GM12878 (cell line): ENCODE measurements around the gene ACRBP. TPM values are rescaled to one million over a fixed set of nuclear protein-coding genes. Genes with fewer than 3 reads are reported as not detected.

ENCODE experiments used
- ATAC-seq: fragments of 200-7000 bp; cut with Tn5 transposase; 3 replicates; pipeline ENCODE4 v1.9.1; 2020; ENCODE audit warnings: mild to moderate bottlenecking, moderate library complexity
- BruUV-seq: library from RNA; stranded (reverse); fragments of 400-500 nt; replicated peaks from 2 replicates; lab custom pipeline; 2021; lab: Mats Ljungman, UMichigan
- CTCF ChIA-PET: fragments of 300-600 bp; sonication (Branson Sonifier 250); formaldehyde crosslinking; extraction: SDS; loops from one replicate; lab custom pipeline; 2021; ENCODE audit warnings: inconsistent platforms; lab: Yijun Ruan, JAX
- POLR2A ChIA-PET: fragments of 350-600 bp; formaldehyde crosslinking; extraction: SDS; loops from one replicate; lab custom pipeline; 2021; ENCODE audit warnings: inconsistent platforms; lab: Charles Lee
- RAD21 ChIA-PET: fragments of 300-600 bp; sonication (Branson Sonifier 250); formaldehyde crosslinking; loops from one replicate; lab custom pipeline; 2023; ENCODE audit warnings: antibody characterized with exemption; ENCODE audit not compliant: unreplicated experiment; lab: Charles Lee
- SMC1A ChIA-PET: fragments of 300-600 bp; sonication (Branson Sonifier 250); formaldehyde crosslinking; loops from one replicate; lab custom pipeline; 2023; ENCODE audit not compliant: unreplicated experiment, uncharacterized antibody; lab: Charles Lee
- DNase-seq: peaks from one replicate; pipeline ENCODE4 v3.0.0-alpha.2; 2011; ENCODE audit warnings: low read depth, low spot score
- FAIRE-seq: peaks from 3 replicates; lab custom pipeline; 2011; peaks lifted over from hg19 to GRCh38; lab: Jason Lieb, UNC
- H2AFZ ChIP-seq: 2 replicates; pipeline ENCODE4 v1.6.0; 2011; ENCODE audit warnings: low read depth, low read length, control low read depth; ENCODE audit not compliant: control insufficient read depth
- H3K27ac ChIP-seq: 2 replicates; pipeline ENCODE4 v1.5.1; 2011; ENCODE audit warnings: control low read depth; ENCODE audit not compliant: control insufficient read depth, insufficient read depth
- H3K27me3 ChIP-seq, 2 experiments: replicated peaks in 1 of 2; 2 replicates each; pipeline versions ENCODE4 v1.6.0 to v1.6.1; 2011; ENCODE audit warnings: low read length in 1 of 2; ENCODE audit not compliant: control insufficient read depth in 2 of 2, insufficient read depth in 2 of 2
- H3K36me3 ChIP-seq, 2 experiments: 2 replicates each; pipeline ENCODE4 v1.5.1; 2011; ENCODE audit warnings: low read length in 1 of 2; ENCODE audit not compliant: control insufficient read depth in 2 of 2, insufficient read depth in 2 of 2
- H3K4me1 ChIP-seq: 2 replicates; pipeline ENCODE4 v1.6.1; 2011; ENCODE audit warnings: mild to moderate bottlenecking, low read length, moderate library complexity, mixed read lengths; ENCODE audit not compliant: control insufficient read depth, insufficient read depth
- H3K4me2 ChIP-seq: 2 replicates; pipeline ENCODE4 v1.6.0; 2011; ENCODE audit warnings: control low read depth; ENCODE audit not compliant: control insufficient read depth, insufficient read depth
- H3K4me3 ChIP-seq: fragments of 200-600 bp; sonication (generic); 2 replicates; pipeline ENCODE4 v1.5.1; 2016
- H3K79me2 ChIP-seq: 2 replicates; pipeline ENCODE4 v1.6.0; 2011; ENCODE audit warnings: low read length; ENCODE audit not compliant: control insufficient read depth, insufficient read depth
- H3K9ac ChIP-seq: 2 replicates; pipeline ENCODE4 v1.8.0; 2011; ENCODE audit warnings: low read length, control low read depth, mixed read lengths; ENCODE audit not compliant: control insufficient read depth, insufficient read depth
- H3K9me3 ChIP-seq: replicated peaks from 3 replicates; pipeline ENCODE4 v1.5.1; 2011; ENCODE audit warnings: mild to moderate bottlenecking, low read length; ENCODE audit not compliant: control insufficient read depth, insufficient read depth
- H4K20me1 ChIP-seq: 2 replicates; pipeline ENCODE4 v1.6.0; 2011; ENCODE audit not compliant: control insufficient read depth, insufficient read depth
- HCFC1 ChIP-seq: fragments of 150-350 bp; IDR thresholded peaks from 2 replicates; pipeline ENCODE4 v1.6.1; 2014; ENCODE audit warnings: low read length
- NFYA ChIP-seq: IDR thresholded peaks from 2 replicates; pipeline ENCODE4 v1.6.1; 2011; ENCODE audit warnings: low read depth, mild to moderate bottlenecking, low read length, improper control_type of control experiment, borderline replicate concordance
- PKNOX1 ChIP-seq: fragments of 450-650 bp; IDR thresholded peaks from 2 replicates; pipeline ENCODE4 v1.6.1; 2016; ENCODE audit warnings: mild to moderate bottlenecking
- POLR2AphosphoS2 ChIP-seq: IDR thresholded peaks from 2 replicates; pipeline ENCODE4 v1.6.1; 2011; ENCODE audit warnings: low read depth, mild to moderate bottlenecking, low read length, improper control_type of control experiment, moderate library complexity
- WGBS: methylation state at CpG from one replicate; pipeline ENCODE4 v1.1.6; 2016; ENCODE audit warnings: low lambda C conversion rate; ENCODE audit not compliant: insufficient replicate concordance, insufficient coverage; ENCODE audit errors: missing lambda C conversion rate; 5-methylcytosine and 5-hydroxymethylcytosine counted together
- in situ Hi-C: fragments of 300-500 bp; cut with MboI; formaldehyde crosslinking; loops from 9 replicates; pipeline ENCODE4 v1.14.3; 2018; ENCODE audit warnings: mixed read lengths
- intact Hi-C: fragments of 100-400 bp; cut with micrococcal nuclease; formaldehyde crosslinking; loops from one replicate; pipeline ENCODE4 v1.14.2; 2022; ENCODE audit not compliant: unreplicated experiment
- polyA plus RNA-seq, 11 experiments: library from polyadenylated mRNA; depleted of rRNA in 4 of 11; unstranded in 6 of 11; stranded (reverse) in 5 of 11; fragments of >200 nt; fragmentation: Nextera tagmentation in 4 of 11; fragmentation: Illumina TruSeq in 1 of 11; extraction: Ambion mirVana in 4 of 11; extraction: Trizol in 1 of 11; gene quantifications; 1 replicate in 1 of 11; 2 replicates in 10 of 11; pipeline versions ENCODE4 v1.2.1 to v1.2.3, GENCODE V29; 2011 to 2016; ENCODE audit warnings: inconsistent platforms in 2 of 11, missing spikeins in 2 of 11, low read depth in 1 of 11
- total RNA-seq, 4 experiments: library from RNA; depleted of rRNA in 3 of 4; stranded (reverse); fragments of >200 nt in 3 of 4; fragmentation: Illumina TruSeq in 1 of 4; extraction: Trizol in 1 of 4; gene quantifications; 2 replicates each; pipeline versions ENCODE4 v1.2.1 to v1.2.3, GENCODE V29; 2013 to 2021
- TF ChIP-seq, protein P1 (sequence below): IDR thresholded peaks from 2 replicates; pipeline ENCODE4 v1.6.1; 2012; ENCODE audit warnings: improper control_type of control experiment, low read depth, low read length; ENCODE audit not compliant: insufficient replicate concordance
- TF ChIP-seq, protein P2 (sequence below): fragments of 450-650 bp; IDR thresholded peaks from 2 replicates; pipeline ENCODE4 v1.6.1; 2018; ENCODE audit warnings: mild to moderate bottlenecking, low read depth, moderate library complexity; ENCODE audit not compliant: partially characterized antibody
- TF ChIP-seq, protein P3 (sequence below): fragments of 450-650 bp; IDR thresholded peaks from 2 replicates; pipeline ENCODE4 v1.6.1; 2017; ENCODE audit warnings: mild to moderate bottlenecking

ACRBP gene
- total and polyA plus RNA-seq, 10 of the 15 experiments (the other 5 are each of a cell fraction or from before 2014, with no cell fraction given) = 0.54 to 1.4 (median 0.87) TPM

GRCh38 chr12:6618483-6619225 lies 28.6 kb downstream of the ACRBP start:
- in situ Hi-C loops = loop anchor here (5.0 kb wide), 1 partner anchor 64 kb away; no protein-coding TSS in a partner anchor
- no peak overlapping the region for H3K4me3 ChIP-seq
- no peaks in the 10 kb centered on the region for H3K9me3 ChIP-seq
- no peaks in the 10 kb centered on the region for H4K20me1 ChIP-seq
- FAIRE-seq (no peak), DNase-seq (no peak), ATAC-seq (no peak)
- POLR2A ChIA-PET = interaction anchor here (0.5 to 1.4 kb wide), 4 partner anchors 14 to 72 kb away, joined by 3 to 8 read pairs (median 3); partner anchors contain the start of genes LPAR5 and ZNF384
- no peak overlapping the region for H3K9ac ChIP-seq
- H3K4me2 ChIP-seq = no peak overlapping the region
- H3K27ac ChIP-seq = no peak overlapping the region
- H3K4me1 ChIP-seq = peaks cover 3% of the 10 kb centered on the region; the same call in 1 of the 2 replicates
- H3K79me2 ChIP-seq = no peaks in the 10 kb centered on the region
- TSS peak; percentile 83 for BruUV-seq
- SMC1A ChIA-PET = interaction anchor here (1.5 to 2.4 kb wide), 3 partner anchors 14 to 66 kb away, joined by 5 to 16 read pairs (median 9); no protein-coding TSS in a partner anchor
- CTCF ChIA-PET = interaction anchor here (0.7 to 3.1 kb wide), 10 partner anchors 9 to 163 kb away, joined by 3 to 23 read pairs (median 4); partner anchors contain the start of genes ACRBP, LPAR5, MLF2 and ZNF384
- H3K36me3 ChIP-seq = peaks cover 0 to 7% of the 10 kb centered on the region in 2 experiments; a peak in 2 of 4 replicates
- intact Hi-C loops = loop anchor here (5.0 kb wide), 1 partner anchor 44 kb away; the partner anchor contains the start of gene ING4
- H3K27me3 ChIP-seq = no peaks in the 10 kb centered on the region
- RAD21 ChIA-PET = interaction anchor here (1.1 to 2.3 kb wide), 3 partner anchors 10 to 66 kb away, joined by 5 to 7 read pairs (median 5); no protein-coding TSS in a partner anchor
- no peak overlapping the region for H2AFZ ChIP-seq
- WGBS = 59% methylated on average over 4 of the region's 5 CpGs
- TF ChIP-seq HCFC1 (no peak), POLR2AphosphoS2 (no peak), PKNOX1 (no peak), NFYA (no peak)
- TF ChIP-seq, protein P1, sequence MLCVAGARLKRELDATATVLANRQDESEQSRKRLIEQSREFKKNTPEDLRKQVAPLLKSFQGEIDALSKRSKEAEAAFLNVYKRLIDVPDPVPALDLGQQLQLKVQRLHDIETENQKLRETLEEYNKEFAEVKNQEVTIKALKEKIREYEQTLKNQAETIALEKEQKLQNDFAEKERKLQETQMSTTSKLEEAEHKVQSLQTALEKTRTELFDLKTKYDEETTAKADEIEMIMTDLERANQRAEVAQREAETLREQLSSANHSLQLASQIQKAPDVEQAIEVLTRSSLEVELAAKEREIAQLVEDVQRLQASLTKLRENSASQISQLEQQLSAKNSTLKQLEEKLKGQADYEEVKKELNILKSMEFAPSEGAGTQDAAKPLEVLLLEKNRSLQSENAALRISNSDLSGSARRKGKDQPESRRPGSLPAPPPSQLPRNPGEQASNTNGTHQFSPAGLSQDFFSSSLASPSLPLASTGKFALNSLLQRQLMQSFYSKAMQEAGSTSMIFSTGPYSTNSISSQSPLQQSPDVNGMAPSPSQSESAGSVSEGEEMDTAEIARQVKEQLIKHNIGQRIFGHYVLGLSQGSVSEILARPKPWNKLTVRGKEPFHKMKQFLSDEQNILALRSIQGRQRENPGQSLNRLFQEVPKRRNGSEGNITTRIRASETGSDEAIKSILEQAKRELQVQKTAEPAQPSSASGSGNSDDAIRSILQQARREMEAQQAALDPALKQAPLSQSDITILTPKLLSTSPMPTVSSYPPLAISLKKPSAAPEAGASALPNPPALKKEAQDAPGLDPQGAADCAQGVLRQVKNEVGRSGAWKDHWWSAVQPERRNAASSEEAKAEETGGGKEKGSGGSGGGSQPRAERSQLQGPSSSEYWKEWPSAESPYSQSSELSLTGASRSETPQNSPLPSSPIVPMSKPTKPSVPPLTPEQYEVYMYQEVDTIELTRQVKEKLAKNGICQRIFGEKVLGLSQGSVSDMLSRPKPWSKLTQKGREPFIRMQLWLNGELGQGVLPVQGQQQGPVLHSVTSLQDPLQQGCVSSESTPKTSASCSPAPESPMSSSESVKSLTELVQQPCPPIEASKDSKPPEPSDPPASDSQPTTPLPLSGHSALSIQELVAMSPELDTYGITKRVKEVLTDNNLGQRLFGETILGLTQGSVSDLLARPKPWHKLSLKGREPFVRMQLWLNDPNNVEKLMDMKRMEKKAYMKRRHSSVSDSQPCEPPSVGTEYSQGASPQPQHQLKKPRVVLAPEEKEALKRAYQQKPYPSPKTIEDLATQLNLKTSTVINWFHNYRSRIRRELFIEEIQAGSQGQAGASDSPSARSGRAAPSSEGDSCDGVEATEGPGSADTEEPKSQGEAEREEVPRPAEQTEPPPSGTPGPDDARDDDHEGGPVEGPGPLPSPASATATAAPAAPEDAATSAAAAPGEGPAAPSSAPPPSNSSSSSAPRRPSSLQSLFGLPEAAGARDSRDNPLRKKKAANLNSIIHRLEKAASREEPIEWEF = no peak
- TF ChIP-seq, protein P2, sequence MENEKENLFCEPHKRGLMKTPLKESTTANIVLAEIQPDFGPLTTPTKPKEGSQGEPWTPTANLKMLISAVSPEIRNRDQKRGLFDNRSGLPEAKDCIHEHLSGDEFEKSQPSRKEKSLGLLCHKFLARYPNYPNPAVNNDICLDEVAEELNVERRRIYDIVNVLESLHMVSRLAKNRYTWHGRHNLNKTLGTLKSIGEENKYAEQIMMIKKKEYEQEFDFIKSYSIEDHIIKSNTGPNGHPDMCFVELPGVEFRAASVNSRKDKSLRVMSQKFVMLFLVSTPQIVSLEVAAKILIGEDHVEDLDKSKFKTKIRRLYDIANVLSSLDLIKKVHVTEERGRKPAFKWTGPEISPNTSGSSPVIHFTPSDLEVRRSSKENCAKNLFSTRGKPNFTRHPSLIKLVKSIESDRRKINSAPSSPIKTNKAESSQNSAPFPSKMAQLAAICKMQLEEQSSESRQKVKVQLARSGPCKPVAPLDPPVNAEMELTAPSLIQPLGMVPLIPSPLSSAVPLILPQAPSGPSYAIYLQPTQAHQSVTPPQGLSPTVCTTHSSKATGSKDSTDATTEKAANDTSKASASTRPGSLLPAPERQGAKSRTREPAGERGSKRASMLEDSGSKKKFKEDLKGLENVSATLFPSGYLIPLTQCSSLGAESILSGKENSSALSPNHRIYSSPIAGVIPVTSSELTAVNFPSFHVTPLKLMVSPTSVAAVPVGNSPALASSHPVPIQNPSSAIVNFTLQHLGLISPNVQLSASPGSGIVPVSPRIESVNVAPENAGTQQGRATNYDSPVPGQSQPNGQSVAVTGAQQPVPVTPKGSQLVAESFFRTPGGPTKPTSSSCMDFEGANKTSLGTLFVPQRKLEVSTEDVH = no peak
- TF ChIP-seq, protein P3, sequence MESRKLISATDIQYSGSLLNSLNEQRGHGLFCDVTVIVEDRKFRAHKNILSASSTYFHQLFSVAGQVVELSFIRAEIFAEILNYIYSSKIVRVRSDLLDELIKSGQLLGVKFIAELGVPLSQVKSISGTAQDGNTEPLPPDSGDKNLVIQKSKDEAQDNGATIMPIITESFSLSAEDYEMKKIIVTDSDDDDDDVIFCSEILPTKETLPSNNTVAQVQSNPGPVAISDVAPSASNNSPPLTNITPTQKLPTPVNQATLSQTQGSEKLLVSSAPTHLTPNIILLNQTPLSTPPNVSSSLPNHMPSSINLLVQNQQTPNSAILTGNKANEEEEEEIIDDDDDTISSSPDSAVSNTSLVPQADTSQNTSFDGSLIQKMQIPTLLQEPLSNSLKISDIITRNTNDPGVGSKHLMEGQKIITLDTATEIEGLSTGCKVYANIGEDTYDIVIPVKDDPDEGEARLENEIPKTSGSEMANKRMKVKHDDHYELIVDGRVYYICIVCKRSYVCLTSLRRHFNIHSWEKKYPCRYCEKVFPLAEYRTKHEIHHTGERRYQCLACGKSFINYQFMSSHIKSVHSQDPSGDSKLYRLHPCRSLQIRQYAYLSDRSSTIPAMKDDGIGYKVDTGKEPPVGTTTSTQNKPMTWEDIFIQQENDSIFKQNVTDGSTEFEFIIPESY = no peak
